ENCODE measurements around the gene TBRG4.
"Not testable (repeated sequence)": the region's sequence is repeated elsewhere in the genome, so short reads cannot be mapped to it uniquely, and the experiment has no call there.

TBRG4 gene

DNA sequence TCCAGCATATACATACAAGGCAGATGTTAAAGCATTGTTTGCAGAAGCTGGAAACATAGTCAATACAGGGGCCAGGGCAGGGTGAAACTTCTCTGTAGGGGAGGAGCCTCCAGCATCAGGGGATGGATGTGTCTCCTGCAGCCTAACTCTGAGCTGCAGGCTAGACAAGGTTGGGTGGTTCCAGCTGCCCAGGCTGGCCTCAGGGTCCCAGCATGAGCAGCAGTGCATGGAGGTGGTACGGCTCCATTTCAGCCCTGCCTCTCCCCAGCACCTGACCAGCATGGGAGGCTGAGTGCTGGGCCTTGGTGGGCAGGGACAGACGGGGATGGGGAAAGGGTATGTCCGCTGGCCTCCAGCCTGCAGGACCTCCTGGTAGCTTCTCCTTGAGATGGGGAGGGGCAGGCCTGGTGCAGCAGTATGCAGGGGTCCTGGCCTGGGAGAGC is 7.4 kb upstream of the TBRG4 start:
- no peaks in the 10 kb centered on the region for H3K27me3 ChIP-seq (replicated peaks; ENCODE audit: control insufficient read depth, insufficient read depth, low read length, poor library complexity, severe bottlenecking)
- no peaks in the 10 kb centered on the region for H3K9me3 ChIP-seq (ENCODE audit: control insufficient read depth, low read length)
- H3K36me3 ChIP-seq (ENCODE audit: control insufficient read depth, insufficient read depth, low read length): no peaks in the 10 kb centered on the region
- no peak for DNase-seq
- H3K4me3 ChIP-seq (ENCODE audit: insufficient read depth, low read depth, low read length, poor library complexity, severe bottlenecking): no peak overlapping the region
- H3K27ac ChIP-seq (ENCODE audit: insufficient read depth, low read length, poor library complexity, severe bottlenecking): no peak overlapping the region
- peaks cover 20% of the 10 kb centered on the region for H3K4me1 ChIP-seq (ENCODE audit: control insufficient read depth, insufficient read depth, low read length, poor library complexity, severe bottlenecking)

DNA sequence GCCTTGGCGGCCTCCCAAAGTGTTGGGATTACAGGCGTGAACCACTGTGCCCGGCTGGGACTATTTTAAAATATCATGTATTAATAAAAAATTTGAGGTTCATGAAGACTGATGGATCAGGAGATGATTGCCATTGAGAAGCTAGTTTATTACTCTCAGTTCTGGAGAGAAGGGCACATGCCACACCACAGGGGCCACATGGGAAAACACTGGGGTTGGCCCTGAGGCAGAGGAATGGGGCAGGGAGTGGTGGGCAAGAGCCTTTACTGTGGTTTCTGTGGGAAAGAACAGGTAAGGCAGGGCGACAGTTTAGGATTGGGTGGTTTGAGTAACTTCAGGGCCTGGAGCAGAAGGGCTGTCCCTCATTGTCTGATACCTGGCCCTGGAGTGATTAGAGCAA is 6.8 kb upstream of the TBRG4 start:
- DNase-seq: no peak
- no peak overlapping the region for H3K27ac ChIP-seq (ENCODE audit: insufficient read depth, low read length, poor library complexity, severe bottlenecking)
- no peaks in the 10 kb centered on the region for H3K9me3 ChIP-seq (ENCODE audit: control insufficient read depth, low read length)
- H3K27me3 ChIP-seq (replicated peaks; ENCODE audit: control insufficient read depth, insufficient read depth, low read length, poor library complexity, severe bottlenecking): no peaks in the 10 kb centered on the region
- H3K4me3 ChIP-seq (ENCODE audit: insufficient read depth, low read depth, low read length, poor library complexity, severe bottlenecking): no peak overlapping the region
- H3K36me3 ChIP-seq (ENCODE audit: control insufficient read depth, insufficient read depth, low read length): no peaks in the 10 kb centered on the region
- peaks cover 14% of the 10 kb centered on the region for H3K4me1 ChIP-seq (ENCODE audit: control insufficient read depth, insufficient read depth, low read length, poor library complexity, severe bottlenecking)

DNA sequence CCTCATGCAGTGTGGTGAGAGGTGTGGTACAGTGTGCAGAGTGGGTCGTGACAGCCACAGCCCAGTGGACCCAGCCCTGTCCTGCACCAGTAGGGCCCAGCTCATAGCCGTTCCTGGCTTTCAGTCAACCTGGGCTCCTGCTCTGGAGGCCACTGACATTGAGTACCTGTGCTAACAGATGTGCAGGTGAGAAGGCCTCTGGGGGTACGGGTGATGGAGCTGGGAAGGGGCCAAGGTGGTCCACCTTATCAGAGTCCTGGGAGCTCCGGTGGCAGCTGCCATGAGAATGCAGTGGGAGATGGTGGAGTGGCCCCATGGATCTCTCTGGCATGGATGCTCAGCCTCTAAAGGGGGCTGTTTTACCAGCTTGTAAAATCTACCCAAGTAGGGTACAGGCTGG is 6.1 kb upstream of the TBRG4 start:
- Histone ChIP-seq H3K4me1 (ENCODE audit: control insufficient read depth, insufficient read depth, low read length, poor library complexity, severe bottlenecking) (peaks cover 7% of the 10 kb centered on the region), H3K27me3 (replicated peaks; ENCODE audit: control insufficient read depth, insufficient read depth, low read length, poor library complexity, severe bottlenecking) (no peaks in the 10 kb centered on the region), H3K36me3 (ENCODE audit: control insufficient read depth, insufficient read depth, low read length) (no peaks in the 10 kb centered on the region), H3K27ac (ENCODE audit: insufficient read depth, low read length, poor library complexity, severe bottlenecking) (no peak overlapping the region), H3K9me3 (ENCODE audit: control insufficient read depth, low read length) (no peaks in the 10 kb centered on the region), H3K4me3 (ENCODE audit: insufficient read depth, low read depth, low read length, poor library complexity, severe bottlenecking) (no peak overlapping the region)
- no peak for DNase-seq

DNA sequence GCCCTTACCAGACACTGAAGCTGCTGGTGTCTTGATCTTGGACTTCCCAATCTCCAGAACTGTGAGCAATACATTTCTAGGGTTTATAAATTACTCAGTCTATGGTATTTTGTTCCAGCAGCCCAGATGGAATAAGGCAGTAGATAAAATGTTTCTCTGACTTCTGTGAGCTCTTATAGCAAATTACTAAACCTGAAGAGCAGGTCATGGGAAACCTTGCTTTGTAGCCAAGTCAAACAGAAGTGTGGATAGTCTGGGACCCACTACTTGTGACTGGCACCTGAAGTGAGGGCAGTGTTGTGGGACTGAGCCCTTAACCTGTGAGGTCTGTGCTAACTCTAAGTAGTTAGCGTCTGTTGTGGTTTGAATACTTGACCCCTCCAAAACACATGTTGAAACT is 4.6 kb upstream of the TBRG4 start:
- Histone ChIP-seq H3K9me3 (ENCODE audit: control insufficient read depth, low read length) (no peaks in the 10 kb centered on the region), H3K27ac (ENCODE audit: insufficient read depth, low read length, poor library complexity, severe bottlenecking) (no peak overlapping the region), H3K4me3 (ENCODE audit: insufficient read depth, low read depth, low read length, poor library complexity, severe bottlenecking) (no peak overlapping the region), H3K36me3 (ENCODE audit: control insufficient read depth, insufficient read depth, low read length) (no peaks in the 10 kb centered on the region), H3K4me1 (ENCODE audit: control insufficient read depth, insufficient read depth, low read length, poor library complexity, severe bottlenecking) (peaks cover 7% of the 10 kb centered on the region), H3K27me3 (replicated peaks; ENCODE audit: control insufficient read depth, insufficient read depth, low read length, poor library complexity, severe bottlenecking) (no peaks in the 10 kb centered on the region)
- DNase-seq: no peak

DNA sequence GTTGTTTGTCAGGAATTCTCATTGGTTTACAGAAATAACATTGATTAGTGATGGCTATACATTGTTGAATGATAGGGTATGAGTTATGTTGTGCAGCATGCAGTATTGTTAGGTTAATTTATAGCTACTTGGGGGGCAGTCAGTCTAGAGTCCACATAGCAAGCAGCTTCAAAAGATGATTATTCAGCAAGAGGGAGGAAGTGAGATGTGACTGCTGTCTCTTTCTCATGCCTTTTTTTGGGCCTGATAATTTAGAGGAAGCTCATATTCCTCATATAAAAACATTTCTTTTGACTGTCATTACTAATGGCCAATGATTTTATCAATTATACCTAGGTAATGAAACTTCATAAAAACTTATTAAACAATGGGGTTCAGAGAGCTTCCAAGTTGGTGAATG is 3.4 kb upstream of the TBRG4 start:
- Histone ChIP-seq H3K9me3 (ENCODE audit: control insufficient read depth, low read length) (no peaks in the 10 kb centered on the region), H3K27me3 (replicated peaks; ENCODE audit: control insufficient read depth, insufficient read depth, low read length, poor library complexity, severe bottlenecking) (no peaks in the 10 kb centered on the region), H3K36me3 (ENCODE audit: control insufficient read depth, insufficient read depth, low read length) (no peaks in the 10 kb centered on the region), H3K27ac (ENCODE audit: insufficient read depth, low read length, poor library complexity, severe bottlenecking) (no peak overlapping the region), H3K4me3 (ENCODE audit: insufficient read depth, low read depth, low read length, poor library complexity, severe bottlenecking) (no peak overlapping the region), H3K4me1 (ENCODE audit: control insufficient read depth, insufficient read depth, low read length, poor library complexity, severe bottlenecking) (peaks cover 7% of the 10 kb centered on the region)
- DNase-seq: no peak

DNA sequence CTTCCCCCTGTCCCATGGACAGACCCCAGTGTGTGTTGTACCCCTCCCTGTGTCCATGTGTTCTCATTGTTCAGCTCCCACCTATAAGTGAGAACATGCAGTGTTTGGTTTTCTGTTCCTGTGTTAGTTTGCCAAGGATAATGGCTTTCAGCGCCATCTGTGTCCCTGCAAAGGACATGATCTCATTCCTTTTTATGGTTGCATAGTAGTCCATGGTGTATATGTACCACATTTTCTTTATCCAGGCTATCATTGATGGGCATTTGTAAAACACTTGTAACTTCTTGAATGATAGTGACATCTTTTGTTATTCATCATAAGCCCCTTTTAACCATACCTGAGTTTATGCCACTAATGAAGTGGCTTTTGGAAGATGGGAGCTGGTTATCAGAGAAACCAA is 2.8 kb upstream of the TBRG4 start:
- H3K9me3 ChIP-seq (ENCODE audit: control insufficient read depth, low read length); H3K27ac ChIP-seq (ENCODE audit: insufficient read depth, low read length, poor library complexity, severe bottlenecking); H3K4me3 ChIP-seq (ENCODE audit: insufficient read depth, low read depth, low read length, poor library complexity, severe bottlenecking); H3K27me3 ChIP-seq (replicated peaks; ENCODE audit: control insufficient read depth, insufficient read depth, low read length, poor library complexity, severe bottlenecking); H3K4me1 ChIP-seq (ENCODE audit: control insufficient read depth, insufficient read depth, low read length, poor library complexity, severe bottlenecking); H3K36me3 ChIP-seq (ENCODE audit: control insufficient read depth, insufficient read depth, low read length); DNase-seq: not testable (repeated sequence)

DNA sequence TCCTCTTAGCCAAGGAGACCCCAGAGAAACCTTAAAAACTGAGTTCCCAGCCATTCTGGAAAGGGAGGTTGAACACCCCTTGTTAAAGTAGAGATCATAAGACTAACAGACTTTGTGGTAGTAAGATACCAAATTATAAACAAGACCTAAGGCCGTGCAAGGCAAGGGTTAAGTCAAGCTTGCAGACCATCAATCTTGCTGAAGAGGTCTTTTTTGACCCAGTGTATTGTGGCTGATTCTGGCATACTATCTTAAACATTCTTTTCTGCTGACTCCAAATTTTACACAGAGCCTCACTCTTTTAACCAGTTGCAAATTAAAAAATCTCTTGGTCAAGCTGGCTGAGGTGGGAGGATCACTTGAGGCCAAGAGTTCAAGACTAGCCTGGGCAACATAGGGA is 1.2 kb upstream of the TBRG4 start:
- Histone ChIP-seq H3K4me3 (ENCODE audit: insufficient read depth, low read depth, low read length, poor library complexity, severe bottlenecking) (no peak overlapping the region), H3K36me3 (ENCODE audit: control insufficient read depth, insufficient read depth, low read length) (peaks cover 16% of the 10 kb centered on the region), H3K9me3 (ENCODE audit: control insufficient read depth, low read length) (no peaks in the 10 kb centered on the region), H3K27me3 (replicated peaks; ENCODE audit: control insufficient read depth, insufficient read depth, low read length, poor library complexity, severe bottlenecking) (no peaks in the 10 kb centered on the region), H3K4me1 (ENCODE audit: control insufficient read depth, insufficient read depth, low read length, poor library complexity, severe bottlenecking) (peaks cover 24% of the 10 kb centered on the region), H3K27ac (ENCODE audit: insufficient read depth, low read length, poor library complexity, severe bottlenecking) (no peak overlapping the region)
- no peak for DNase-seq

DNA sequence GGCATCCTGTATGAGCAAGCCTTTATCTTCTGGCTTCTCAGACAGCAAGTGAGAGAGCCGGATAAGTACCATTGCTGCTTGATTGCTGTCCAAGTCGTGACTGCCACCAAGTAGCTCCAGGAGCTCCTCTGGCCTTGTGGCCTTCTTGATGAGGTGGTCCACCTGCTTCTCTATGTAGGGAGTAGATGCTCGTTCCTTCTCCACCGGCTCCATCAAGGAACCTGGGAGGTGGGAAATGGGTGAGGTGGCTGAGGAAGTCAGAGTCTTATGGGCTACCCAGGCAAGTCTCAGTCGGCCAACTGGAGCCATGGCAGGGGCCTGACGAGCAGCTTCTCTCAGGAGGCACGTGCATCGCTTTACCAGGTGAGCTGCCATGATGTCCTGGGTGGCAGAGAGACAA is 2.6 kb downstream of the TBRG4 start:
- Histone ChIP-seq H3K4me3 (ENCODE audit: insufficient read depth, low read depth, low read length, poor library complexity, severe bottlenecking) (no peak overlapping the region), H3K36me3 (ENCODE audit: control insufficient read depth, insufficient read depth, low read length) (peaks cover 53% of the 10 kb centered on the region), H3K9me3 (ENCODE audit: control insufficient read depth, low read length) (no peaks in the 10 kb centered on the region), H3K4me1 (ENCODE audit: control insufficient read depth, insufficient read depth, low read length, poor library complexity, severe bottlenecking) (peaks cover 30% of the 10 kb centered on the region), H3K27ac (ENCODE audit: insufficient read depth, low read length, poor library complexity, severe bottlenecking) (no peak overlapping the region), H3K27me3 (replicated peaks; ENCODE audit: control insufficient read depth, insufficient read depth, low read length, poor library complexity, severe bottlenecking) (no peaks in the 10 kb centered on the region)
- DNase-seq: no peak

DNA sequence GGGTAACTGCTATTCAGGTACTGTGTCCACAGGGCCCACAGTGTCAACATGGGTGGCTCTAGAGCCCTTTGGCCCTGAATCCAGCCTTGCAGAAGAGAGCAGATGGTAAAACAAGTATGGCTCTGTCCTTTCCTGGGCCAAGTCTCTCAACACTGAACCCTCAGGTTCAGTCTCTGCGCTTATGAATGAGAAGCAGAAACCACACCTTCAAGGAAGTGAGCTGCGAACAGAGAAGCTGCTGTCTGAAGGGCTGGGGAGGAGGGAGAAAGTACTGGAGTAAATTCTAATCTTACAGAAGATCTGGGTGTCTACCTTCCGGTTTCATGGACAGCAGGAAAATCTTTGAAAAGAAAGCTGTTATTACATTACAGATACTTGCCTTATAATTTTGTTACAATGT is 4.1 kb downstream of the TBRG4 start:
- Histone ChIP-seq H3K4me1 (ENCODE audit: control insufficient read depth, insufficient read depth, low read length, poor library complexity, severe bottlenecking) (peaks cover 30% of the 10 kb centered on the region), H3K27me3 (replicated peaks; ENCODE audit: control insufficient read depth, insufficient read depth, low read length, poor library complexity, severe bottlenecking) (no peaks in the 10 kb centered on the region), H3K36me3 (ENCODE audit: control insufficient read depth, insufficient read depth, low read length) (peaks cover 68% of the 10 kb centered on the region), H3K9me3 (ENCODE audit: control insufficient read depth, low read length) (no peaks in the 10 kb centered on the region), H3K27ac (ENCODE audit: insufficient read depth, low read length, poor library complexity, severe bottlenecking) (no peak overlapping the region), H3K4me3 (ENCODE audit: insufficient read depth, low read depth, low read length, poor library complexity, severe bottlenecking) (no peak overlapping the region)
- no peak for DNase-seq

DNA sequence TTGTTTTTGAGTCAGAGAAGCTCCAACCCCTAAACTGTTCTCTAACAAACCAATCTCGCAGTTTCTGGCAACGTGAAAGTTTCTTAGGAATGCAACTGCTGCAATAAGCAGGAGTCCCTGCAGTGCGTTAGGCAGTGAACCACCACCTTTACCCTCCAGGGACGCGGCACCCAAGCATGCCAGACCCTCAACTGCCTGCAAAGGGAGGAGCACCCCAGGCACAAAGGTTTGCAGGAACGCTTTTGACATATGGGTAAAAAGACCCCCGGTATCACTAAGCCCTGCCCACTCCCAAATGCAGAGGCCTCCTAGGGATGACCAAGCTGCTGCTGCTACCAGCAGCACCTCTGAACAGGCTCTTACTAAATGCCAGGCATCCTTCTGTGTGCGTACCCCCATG is 4.7 kb downstream of the TBRG4 start:
- H3K27ac ChIP-seq (ENCODE audit: insufficient read depth, low read length, poor library complexity, severe bottlenecking): no peak overlapping the region
- peaks cover 73% of the 10 kb centered on the region for H3K36me3 ChIP-seq (ENCODE audit: control insufficient read depth, insufficient read depth, low read length)
- no peaks in the 10 kb centered on the region for H3K27me3 ChIP-seq (replicated peaks; ENCODE audit: control insufficient read depth, insufficient read depth, low read length, poor library complexity, severe bottlenecking)
- no peaks in the 10 kb centered on the region for H3K9me3 ChIP-seq (ENCODE audit: control insufficient read depth, low read length)
- H3K4me3 ChIP-seq (ENCODE audit: insufficient read depth, low read depth, low read length, poor library complexity, severe bottlenecking): no peak overlapping the region
- H3K4me1 ChIP-seq (ENCODE audit: control insufficient read depth, insufficient read depth, low read length, poor library complexity, severe bottlenecking): peaks cover 25% of the 10 kb centered on the region
- DNase-seq: no peak

Data from effector memory CD4-positive, alpha-beta T cell (primary cell).